ENCODE data around the gene TAP1. TPM values are rescaled to one million over a fixed set of nuclear protein-coding genes. Genes with fewer than 3 reads are reported as not detected.

TAP1 gene
- total and polyA plus RNA-seq, 7 experiments from 2014 or later = 92.1 to 500 (median 121) TPM

DNA sequence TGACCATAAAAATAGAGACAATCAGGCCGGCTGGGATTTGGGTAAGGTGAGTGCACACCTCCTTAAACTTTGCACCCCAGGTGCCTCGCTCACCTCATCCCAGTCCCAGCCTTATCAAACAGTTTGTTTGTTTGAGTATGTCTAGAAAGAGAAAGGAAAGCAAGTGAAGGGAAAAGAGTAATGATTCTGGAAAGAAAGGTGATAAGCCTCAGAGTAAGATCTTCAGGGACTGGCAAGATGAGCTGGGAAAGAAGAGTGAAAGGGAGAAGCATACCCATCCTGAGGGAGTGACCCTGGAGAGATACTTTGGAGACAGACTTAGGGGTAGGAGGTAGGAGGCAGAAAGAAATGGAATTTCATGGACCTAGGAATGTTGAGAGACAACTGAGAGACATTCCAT is 16.6 kb downstream of the TAP1 start:
- Histone ChIP-seq H3K9me3 (ENCODE audit: control insufficient read depth in 2 of 3, low read length in 3 of 3) (no peaks in the 10 kb centered on the region), H3K4me3 (ENCODE audit: low read length) (peak overlapping the region; percentile 6), H3K36me3 (ENCODE audit: control insufficient read depth in 2 of 3, insufficient read depth in 3 of 3, low read length in 3 of 3) (peaks cover 12 to 64% (median 18%) of the 10 kb centered on the region in 3 experiments), H3K27ac (ENCODE audit: low read depth, low read length) (peak overlapping the region; percentile 97), H3K4me1 (ENCODE audit: control insufficient read depth in 2 of 2, insufficient read depth in 2 of 2, low read length in 2 of 2) (peaks cover 40 to 53% of the 10 kb centered on the region in 2 donors), H3K27me3 (ENCODE audit: control insufficient read depth in 2 of 2, insufficient read depth in 2 of 2, low read length in 2 of 2) (no peaks in the 10 kb centered on the region)
- POLR2A ChIA-PET = interaction anchor here (1.4 to 11.4 kb wide), 5 partner anchors 20 to 134 kb away, joined by 5 to 662 read pairs (median 12); partner anchors contain the start of genes BRD2, HLA-DMA, PSMB9 and TAP1
- intact Hi-C loops (cut with micrococcal nuclease) = no loop called here
- peaks cover 30 to 62% (median 38%) of the 10 kb centered on the region in 5 donors for H3K36me3 Mint-ChIP-seq
- CTCF ChIA-PET = interaction anchor here (6.7 to 9.7 kb wide), 2 partner anchors 19 to 31 kb away, joined by 177 to 241 read pairs; partner anchors contain the start of genes PSMB9 and TAP1
- ATAC-seq = no peak
- H3K4me1 Mint-ChIP-seq = peaks cover 60 to 88% (median 79%) of the 10 kb centered on the region in 7 donors
- DNase-seq = no peak
- no peaks in the 10 kb centered on the region for H3K27me3 Mint-ChIP-seq
- H3K9me3 Mint-ChIP-seq = peaks cover 0 to 1% (median 0%) of the 10 kb centered on the region in 11 donors
- peak overlapping the region; percentile 89 to 100 (median 99) for H3K27ac Mint-ChIP-seq
- H3K4me3 Mint-ChIP-seq = peak overlapping the region; percentile 85 to 98 (median 93)

DNA sequence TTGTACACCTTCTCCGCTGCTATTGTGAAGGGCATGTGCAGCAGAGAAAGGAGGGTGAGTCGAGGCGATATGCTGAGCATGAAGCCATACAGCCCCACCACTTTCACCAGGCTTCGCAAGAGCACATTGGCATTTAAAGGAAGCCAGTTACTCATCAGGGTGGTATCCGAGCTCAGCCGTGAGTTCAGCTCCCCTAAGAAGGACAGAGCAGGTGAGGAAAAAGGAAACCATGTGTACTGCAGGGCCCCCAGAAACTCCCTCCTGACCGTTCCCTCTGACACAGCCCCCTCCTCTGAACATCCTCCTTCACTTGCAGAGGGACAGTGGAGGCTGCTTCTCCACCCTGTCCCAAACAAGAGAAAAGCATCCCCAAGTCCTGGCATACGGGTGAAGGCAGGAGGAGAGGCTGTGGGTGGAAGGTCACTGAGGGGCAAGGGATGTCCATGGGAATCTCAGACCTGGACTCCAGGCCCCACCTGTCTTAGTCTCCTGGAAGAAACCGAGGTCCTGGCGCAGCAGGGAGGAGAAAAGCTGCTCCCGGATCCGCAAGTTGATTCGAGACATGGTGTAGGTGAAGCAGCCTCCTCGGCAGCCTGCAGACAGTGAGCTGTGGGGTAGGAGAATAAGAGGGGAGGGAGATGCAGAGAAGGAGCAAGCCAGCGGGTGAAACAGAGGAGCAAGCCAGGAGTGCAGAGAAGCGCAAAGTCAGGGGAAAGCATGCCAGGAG is 18.2 kb downstream of the TAP1 start:
- H3K9me3 ChIP-seq (ENCODE audit: control insufficient read depth in 2 of 3, low read length in 3 of 3) = no peaks in the 10 kb centered on the region
- ATAC-seq (no peak), DNase-seq (no peak)
- peak overlapping the region; percentile 18 for H3K27ac ChIP-seq (ENCODE audit: low read depth, low read length)
- no peak overlapping the region for H3K4me3 ChIP-seq (ENCODE audit: low read length)
- peak overlapping the region in 3 of 10 donors; percentile 2 to 51 (median 22) for H3K4me3 Mint-ChIP-seq
- H3K9me3 Mint-ChIP-seq = peaks cover 0 to 1% (median 0%) of the 10 kb centered on the region in 11 donors
- ChIA-PET POLR2A (interaction anchor here (1.2 to 3.0 kb wide), 4 partner anchors 10 to 137 kb away, joined by 3 to 18 read pairs (median 4); partner anchors contain the start of genes PSMB8 and TAP1), CTCF (interaction anchor here (0.9 to 2.9 kb wide), 3 partner anchors 18 to 33 kb away, joined by 3 to 13 read pairs (median 4); partner anchors contain the start of gene TAP1)
- peaks cover 31 to 59% (median 38%) of the 10 kb centered on the region in 5 donors for H3K36me3 Mint-ChIP-seq
- peaks cover 25 to 38% of the 10 kb centered on the region in 2 donors for H3K4me1 ChIP-seq (ENCODE audit: control insufficient read depth in 2 of 2, insufficient read depth in 2 of 2, low read length in 2 of 2)
- no peaks in the 10 kb centered on the region for H3K27me3 ChIP-seq (ENCODE audit: control insufficient read depth in 2 of 2, insufficient read depth in 2 of 2, low read length in 2 of 2)
- H3K4me1 Mint-ChIP-seq = peaks cover 44 to 79% (median 66%) of the 10 kb centered on the region in 7 donors
- no peaks in the 10 kb centered on the region for H3K27me3 Mint-ChIP-seq
- H3K36me3 ChIP-seq (ENCODE audit: control insufficient read depth in 2 of 3, insufficient read depth in 3 of 3, low read length in 3 of 3) = peaks cover 11 to 67% (median 27%) of the 10 kb centered on the region in 3 experiments
- intact Hi-C loops (cut with micrococcal nuclease) = no loop called here
- H3K27ac Mint-ChIP-seq = peak overlapping the region in 8 of 9 donors; percentile 46 to 100 (median 60)

DNA sequence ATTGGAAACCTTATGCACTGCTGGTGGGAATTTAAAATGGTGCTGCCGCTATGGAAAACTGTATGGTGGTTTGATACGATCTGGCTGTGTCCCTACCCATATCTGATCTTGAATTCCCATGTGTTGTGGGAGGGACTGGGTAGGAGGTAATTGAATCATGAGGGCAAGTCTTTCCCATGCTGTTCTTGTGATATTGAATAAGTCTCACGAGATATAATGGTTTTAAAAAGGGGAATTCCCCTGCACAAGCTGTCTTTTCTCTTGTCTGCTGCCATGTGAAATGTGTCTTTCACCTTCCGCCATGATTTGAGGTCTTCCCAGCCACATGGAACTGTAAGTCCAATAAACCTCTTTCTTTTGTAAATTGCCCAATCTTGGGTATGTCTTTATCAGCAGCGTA is 19.8 kb downstream of the TAP1 start:
- Mint-ChIP-seq H3K4me1 (peaks cover 39 to 75% (median 57%) of the 10 kb centered on the region in 7 donors), H3K4me3 (peak overlapping the region in 1 of 10 donors; percentile 15), H3K36me3 (peaks cover 33 to 66% (median 38%) of the 10 kb centered on the region in 5 donors), H3K9me3 (no peaks in the 10 kb centered on the region), H3K27me3 (no peaks in the 10 kb centered on the region), H3K27ac (peak overlapping the region in 5 of 9 donors; percentile 2 to 84 (median 73))
- intact Hi-C loops (cut with micrococcal nuclease) = no loop called here
- peaks cover 17 to 84% (median 27%) of the 10 kb centered on the region in 3 experiments for H3K36me3 ChIP-seq (ENCODE audit: control insufficient read depth in 2 of 3, insufficient read depth in 3 of 3, low read length in 3 of 3)
- H3K4me3 ChIP-seq (ENCODE audit: low read length) = no peak overlapping the region
- DNase-seq (no peak), ATAC-seq (no peak)
- ChIA-PET CTCF (interaction anchor here (0.6 to 2.9 kb wide), 3 partner anchors 21 to 301 kb away, joined by 3 to 13 read pairs (median 5); no protein-coding TSS in a partner anchor), POLR2A (interaction anchor here (2.0 to 3.0 kb wide), 2 partner anchors 12 to 21 kb away, joined by 4 to 18 read pairs; partner anchors contain the start of gene PSMB8)
- H3K9me3 ChIP-seq (ENCODE audit: control insufficient read depth in 2 of 3, low read length in 3 of 3) = no peaks in the 10 kb centered on the region
- H3K27ac ChIP-seq (ENCODE audit: low read depth, low read length) = no peak overlapping the region
- H3K27me3 ChIP-seq (ENCODE audit: control insufficient read depth in 2 of 2, insufficient read depth in 2 of 2, low read length in 2 of 2) = no peaks in the 10 kb centered on the region
- peaks cover 9 to 24% of the 10 kb centered on the region in 2 donors for H3K4me1 ChIP-seq (ENCODE audit: control insufficient read depth in 2 of 2, insufficient read depth in 2 of 2, low read length in 2 of 2)

GRCh38 chr6:32832535-32832934 is 21.0 kb downstream of the TAP1 start:
- Histone ChIP-seq H3K36me3 (ENCODE audit: control insufficient read depth in 2 of 3, insufficient read depth in 3 of 3, low read length in 3 of 3) (peaks cover 22 to 88% (median 27%) of the 10 kb centered on the region in 3 experiments), H3K9me3 (ENCODE audit: control insufficient read depth in 2 of 3, low read length in 3 of 3) (no peaks in the 10 kb centered on the region), H3K4me1 (ENCODE audit: control insufficient read depth in 2 of 2, insufficient read depth in 2 of 2, low read length in 2 of 2) (peaks cover 9 to 22% of the 10 kb centered on the region in 2 donors), H3K27ac (ENCODE audit: low read depth, low read length) (no peak overlapping the region), H3K27me3 (ENCODE audit: control insufficient read depth in 2 of 2, insufficient read depth in 2 of 2, low read length in 2 of 2) (no peaks in the 10 kb centered on the region), H3K4me3 (ENCODE audit: low read length) (no peak overlapping the region)
- intact Hi-C loops (cut with micrococcal nuclease) = no loop called here
- no peaks in the 10 kb centered on the region for H3K27me3 Mint-ChIP-seq
- H3K27ac Mint-ChIP-seq = peak overlapping the region in 4 of 9 donors; percentile 59 to 84 (median 76)
- ChIA-PET POLR2A (interaction anchor here (0.6 to 3.0 kb wide), 3 partner anchors 13 to 318 kb away, joined by 3 to 18 read pairs (median 3); partner anchors contain the start of gene PSMB8), CTCF (interaction anchor here (0.6 to 1.6 kb wide), 2 partner anchors 36 to 131 kb away, joined by 4 to 6 read pairs; no protein-coding TSS in a partner anchor)
- ATAC-seq = no peak
- DNase-seq = no peak
- no peak overlapping the region for H3K4me3 Mint-ChIP-seq
- peaks cover 35 to 73% (median 38%) of the 10 kb centered on the region in 5 donors for H3K36me3 Mint-ChIP-seq
- H3K9me3 Mint-ChIP-seq = no peaks in the 10 kb centered on the region
- H3K4me1 Mint-ChIP-seq = peaks cover 38 to 80% (median 56%) of the 10 kb centered on the region in 7 donors

GRCh38 chr6:32830936-32831335 is 22.6 kb downstream of the TAP1 start:
- ATAC-seq = no peak
- Histone ChIP-seq H3K27me3 (ENCODE audit: control insufficient read depth in 2 of 2, insufficient read depth in 2 of 2, low read length in 2 of 2) (no peaks in the 10 kb centered on the region), H3K36me3 (ENCODE audit: control insufficient read depth in 2 of 3, insufficient read depth in 3 of 3, low read length in 3 of 3) (peaks cover 22 to 83% (median 24%) of the 10 kb centered on the region in 3 experiments), H3K4me1 (ENCODE audit: control insufficient read depth in 2 of 2, insufficient read depth in 2 of 2, low read length in 2 of 2) (peaks cover 0 to 6% of the 10 kb centered on the region in 2 donors), H3K9me3 (ENCODE audit: control insufficient read depth in 2 of 3, low read length in 3 of 3) (no peaks in the 10 kb centered on the region), H3K27ac (ENCODE audit: low read depth, low read length) (no peak overlapping the region), H3K4me3 (ENCODE audit: low read length) (no peak overlapping the region)
- no peaks in the 10 kb centered on the region for H3K9me3 Mint-ChIP-seq
- peaks cover 30 to 70% (median 38%) of the 10 kb centered on the region in 5 donors for H3K36me3 Mint-ChIP-seq
- peaks cover 22 to 79% (median 41%) of the 10 kb centered on the region in 7 donors for H3K4me1 Mint-ChIP-seq
- POLR2A ChIA-PET = interaction anchor here (0.6 to 1.0 kb wide), 2 partner anchors 14 to 141 kb away, joined by 4 read pairs; no protein-coding TSS in a partner anchor
- peak overlapping the region in 5 of 9 donors; percentile 11 to 84 (median 25) for H3K27ac Mint-ChIP-seq
- DNase-seq = no peak
- H3K4me3 Mint-ChIP-seq = no peak overlapping the region
- CTCF ChIA-PET = no interaction called here
- no peaks in the 10 kb centered on the region for H3K27me3 Mint-ChIP-seq
- intact Hi-C loops (cut with micrococcal nuclease) = no loop called here

GRCh38 chr6:32830017-32830416 is 23.5 kb downstream of the TAP1 start:
- Histone ChIP-seq H3K27ac (ENCODE audit: low read depth, low read length) (no peak overlapping the region), H3K4me1 (ENCODE audit: control insufficient read depth in 2 of 2, insufficient read depth in 2 of 2, low read length in 2 of 2) (no peaks in the 10 kb centered on the region), H3K4me3 (ENCODE audit: low read length) (no peak overlapping the region), H3K36me3 (ENCODE audit: control insufficient read depth in 2 of 3, insufficient read depth in 3 of 3, low read length in 3 of 3) (peaks cover 22 to 73% (median 24%) of the 10 kb centered on the region in 3 experiments), H3K9me3 (ENCODE audit: control insufficient read depth in 2 of 3, low read length in 3 of 3) (no peaks in the 10 kb centered on the region), H3K27me3 (ENCODE audit: control insufficient read depth in 2 of 2, insufficient read depth in 2 of 2, low read length in 2 of 2) (no peaks in the 10 kb centered on the region)
- H3K9me3 Mint-ChIP-seq = no peaks in the 10 kb centered on the region
- peaks cover 16 to 73% (median 32%) of the 10 kb centered on the region in 7 donors for H3K4me1 Mint-ChIP-seq
- ATAC-seq = no peak
- ChIA-PET POLR2A (interaction anchor here (1.0 kb wide), 1 partner anchor 15 kb away, joined by 4 read pairs; no protein-coding TSS in a partner anchor), CTCF (interaction anchor here (2.7 kb wide), 1 partner anchor 8 kb away, joined by 18 read pairs; the partner anchor contains the start of gene TAP2)
- H3K36me3 Mint-ChIP-seq = peaks cover 26 to 65% (median 32%) of the 10 kb centered on the region in 5 donors
- DNase-seq = no peak
- intact Hi-C loops (cut with micrococcal nuclease) = no loop called here
- peak overlapping the region in 1 of 9 donors; percentile 23 for H3K27ac Mint-ChIP-seq
- H3K27me3 Mint-ChIP-seq = no peaks in the 10 kb centered on the region
- no peak overlapping the region for H3K4me3 Mint-ChIP-seq

Measured in naive thymus-derived CD4-positive, alpha-beta T cell (primary cell).